OCI-LY7 (cell line): ENCODE results near the gene PALLD. TPM values are rescaled to one million over a fixed set of nuclear protein-coding genes. Genes with fewer than 3 reads are reported as not detected.

Experiments
- BruUV-seq: library from RNA; stranded (reverse); fragments of 400-500 nt; replicated peaks from 2 replicates; lab custom pipeline; 2021; lab: Mats Ljungman, UMichigan
- CTCF ChIA-PET: fragments of 300-600 bp; sonication (Branson Sonifier 250); formaldehyde crosslinking; loops from one replicate; lab custom pipeline; 2022; ENCODE audit warnings: antibody characterized with exemption; ENCODE audit not compliant: unreplicated experiment; lab: Charles Lee
- POLR2A ChIA-PET: fragments of 300-600 bp; sonication (Branson Sonifier 250); formaldehyde crosslinking; loops from one replicate; lab custom pipeline; 2022; ENCODE audit warnings: antibody characterized with exemption; lab: Charles Lee
- DNase-seq: peaks from one replicate; pipeline ENCODE4 v3.0.0-alpha.2; 2015; ENCODE audit warnings: low spot score
- H2AFZ ChIP-seq: fragments of 200-600 bp; sonication (generic), shearing (Covaris generic); 2 replicates; pipeline ENCODE4 v1.6.1; 2014; ENCODE audit warnings: mild to moderate bottlenecking, antibody characterized with exemption, low read length, moderate library complexity
- H3K27ac ChIP-seq: fragments of 200-600 bp; sonication (generic); 2 replicates; pipeline ENCODE4 v1.5.1; 2014; ENCODE audit warnings: mixed run types, low read depth, mild to moderate bottlenecking, moderate library complexity, low read length, inconsistent platforms; ENCODE audit not compliant: poor library complexity, severe bottlenecking
- H3K36me3 ChIP-seq: fragments of 200-600 bp; sonication (generic); 2 replicates; pipeline ENCODE4 v1.6.1; 2014; ENCODE audit warnings: mild to moderate bottlenecking, antibody characterized with exemption, low read length, moderate library complexity, mixed read lengths; ENCODE audit not compliant: insufficient read depth
- H3K4me1 ChIP-seq: fragments of 200-600 bp; sonication (generic); 2 replicates; pipeline ENCODE4 v1.5.1; 2014; ENCODE audit warnings: mild to moderate bottlenecking, low read length; ENCODE audit not compliant: insufficient read depth, poor library complexity, severe bottlenecking
- H3K4me2 ChIP-seq: fragments of 200-600 bp; sonication (generic); 2 replicates; pipeline ENCODE4 v1.6.1; 2014; ENCODE audit warnings: mild to moderate bottlenecking, low read length
- H3K4me3 ChIP-seq: fragments of 200-600 bp; sonication (generic); 2 replicates; pipeline ENCODE4 v1.5.1; 2014; ENCODE audit warnings: mild to moderate bottlenecking, low read depth, low read length; ENCODE audit not compliant: poor library complexity, severe bottlenecking
- H3K79me2 ChIP-seq: fragments of 200-600 bp; sonication (generic); 2 replicates; pipeline ENCODE4 v1.6.1; 2016; ENCODE audit warnings: low read depth, mild to moderate bottlenecking, low read length, moderate library complexity, mixed read lengths; ENCODE audit not compliant: insufficient read depth
- H3K9me2 ChIP-seq: fragments of 200-600 bp; sonication (generic); 2 replicates; pipeline ENCODE4 v1.6.1; 2016; ENCODE audit warnings: mild to moderate bottlenecking, low read length, mixed read lengths; ENCODE audit not compliant: insufficient read depth
- H3K9me3 ChIP-seq: fragments of 200-600 bp; sonication (generic); 2 replicates; pipeline ENCODE4 v1.6.1; 2014; ENCODE audit warnings: mild to moderate bottlenecking, mixed run types, low read length, mixed read lengths
- H4K20me1 ChIP-seq: fragments of 200-600 bp; sonication (generic); 2 replicates; pipeline ENCODE4 v1.6.1; 2014; ENCODE audit warnings: mild to moderate bottlenecking, antibody characterized with exemption, low read length, moderate library complexity, mixed read lengths; ENCODE audit not compliant: insufficient read depth
- CTCF ChIP-seq: fragments of 200-600 bp; sonication (generic); conservative IDR thresholded peaks from 2 replicates; pipeline ENCODE4 v1.5.1; 2014; ENCODE audit warnings: mild to moderate bottlenecking, antibody characterized with exemption, low read length, moderate library complexity, mixed read lengths
- EZH2phosphoT487 ChIP-seq: fragments of 200-600 bp; sonication (generic); IDR thresholded peaks from 2 replicates; pipeline ENCODE4 v1.6.1; 2018; ENCODE audit warnings: low read depth, borderline replicate concordance, mild to moderate bottlenecking, mixed run types, antibody characterized with exemption, low read length, moderate library complexity, mixed read lengths
- intact Hi-C: fragments of 100-400 bp; cut with micrococcal nuclease; formaldehyde crosslinking; loops from one replicate; pipeline ENCODE4 v1.10.0; 2022; ENCODE audit not compliant: unreplicated experiment
- total RNA-seq, 2 experiments: library from RNA; depleted of rRNA in 1 of 2; stranded (reverse); fragments of >200 nt in 1 of 2; shearing (Covaris generic) in 1 of 2; gene quantifications; 2 replicates each; pipeline ENCODE4 v1.2.3, GENCODE V29; 2014 to 2022

The PALLD gene
- total RNA-seq, 2 experiments from 2014 or later, result 0.73 to 2.8 TPM

GRCh38 chr4:168537571-168537970 lies 40.7 kb downstream of the PALLD start:
- no TSS peak for BruUV-seq
- no peaks in the 10 kb centered on the region for H3K9me3 ChIP-seq
- H2AFZ ChIP-seq, result no peak overlapping the region
- intact Hi-C loops, result no loop called here
- H4K20me1 ChIP-seq, result no peaks in the 10 kb centered on the region
- no peak for DNase-seq
- H3K79me2 ChIP-seq, result no peaks in the 10 kb centered on the region
- POLR2A ChIA-PET, result interaction anchor here (0.7 kb wide), 1 partner anchor 12 kb away, joined by 3 read pairs; no protein-coding TSS in a partner anchor
- CTCF ChIA-PET, result no interaction called here
- no peaks in the 10 kb centered on the region for H3K4me1 ChIP-seq
- H3K27ac ChIP-seq, result no peak overlapping the region
- no peak overlapping the region for H3K4me3 ChIP-seq
- TF ChIP-seq CTCF, result no peak
- no peak for TF ChIP-seq EZH2phosphoT487
- H3K4me2 ChIP-seq, result no peak overlapping the region
- H3K9me2 ChIP-seq, result no peaks in the 10 kb centered on the region
- H3K36me3 ChIP-seq, result no peaks in the 10 kb centered on the region

- no TSS peak for BruUV-seq
- no peaks in the 10 kb centered on the region for H3K79me2 ChIP-seq
- H3K9me3 ChIP-seq, result no peaks in the 10 kb centered on the region
- H3K4me2 ChIP-seq, result no peak overlapping the region
- POLR2A ChIA-PET, result interaction anchor here (0.6 kb wide), 1 partner anchor 19 kb away, joined by 3 read pairs; no protein-coding TSS in a partner anchor
- no peak overlapping the region for H3K4me3 ChIP-seq
- H3K27ac ChIP-seq, result no peak overlapping the region
- no peaks in the 10 kb centered on the region for H4K20me1 ChIP-seq
- intact Hi-C loops, result no loop called here
- CTCF ChIA-PET, result no interaction called here
- H3K36me3 ChIP-seq, result no peaks in the 10 kb centered on the region
- H3K4me1 ChIP-seq, result no peaks in the 10 kb centered on the region
- no peaks in the 10 kb centered on the region for H3K9me2 ChIP-seq
- no peak for DNase-seq
- no peak for TF ChIP-seq EZH2phosphoT487
- no peak for TF ChIP-seq CTCF
- no peak overlapping the region for H2AFZ ChIP-seq
These were observed 41.8 kb downstream of the PALLD start for GRCh38 chr4:168538632-168539031.

GRCh38 chr4:168540086-168540485 lies 43.2 kb downstream of the PALLD start:
- ChIA-PET CTCF (no interaction called here), POLR2A (no interaction called here)
- TF ChIP-seq EZH2phosphoT487 (no peak), CTCF (no peak)
- H3K9me3 ChIP-seq, result no peaks in the 10 kb centered on the region
- no peaks in the 10 kb centered on the region for H3K36me3 ChIP-seq
- no peak for DNase-seq
- no peak overlapping the region for H3K27ac ChIP-seq
- H3K79me2 ChIP-seq, result no peaks in the 10 kb centered on the region
- no peaks in the 10 kb centered on the region for H3K4me1 ChIP-seq
- no peak overlapping the region for H3K4me3 ChIP-seq
- no TSS peak for BruUV-seq
- H3K4me2 ChIP-seq, result no peak overlapping the region
- no peak overlapping the region for H2AFZ ChIP-seq
- no peaks in the 10 kb centered on the region for H4K20me1 ChIP-seq
- intact Hi-C loops, result no loop called here
- no peaks in the 10 kb centered on the region for H3K9me2 ChIP-seq
